Activated T-helper 2 cell treated with anti-CD3 and anti-CD28 coated beads, Interferon-gamma antibody, Interleukin-2, Interleukin-4, amounts not matched to agents 10 μg/mL and 5 μg/mL and 100 μg/mL, durations not matched to agents 14 hours and 24 hours and 36 hours (primary cell): Measurements from ENCODE around the gene TMEM163. TPM values are rescaled to one million over a fixed set of nuclear protein-coding genes. Genes with fewer than 3 reads are reported as not detected.
"Not testable (repeated sequence)": the region's sequence is repeated elsewhere in the genome, so short reads cannot be mapped to it uniquely, and the experiment has no call there.

Source experiments
- DNase-seq: peaks from one replicate; pipeline ENCODE4 v3.0.0; 2021; ENCODE audit warnings: low spot score
- H3K27ac Mint-ChIP-seq: one replicate; pipeline ENCODE4 v1.8.0; 2021; ENCODE audit warnings: mixed read lengths
- H3K27me3 Mint-ChIP-seq: one replicate; pipeline ENCODE4 v1.8.0; 2021; ENCODE audit warnings: low read depth, mixed read lengths
- H3K36me3 Mint-ChIP-seq: one replicate; pipeline ENCODE4 v1.8.0; 2021; ENCODE audit warnings: low read depth, mixed read lengths
- H3K4me1 Mint-ChIP-seq: one replicate; pipeline ENCODE4 v1.8.0; 2021; ENCODE audit warnings: low read depth, mixed read lengths
- H3K4me3 Mint-ChIP-seq: one replicate; pipeline ENCODE4 v1.8.0; 2021; ENCODE audit warnings: low read depth, mild to moderate bottlenecking, moderate library complexity, mixed read lengths
- H3K9me3 Mint-ChIP-seq: one replicate; pipeline ENCODE4 v1.8.0; 2021; ENCODE audit warnings: mixed read lengths
- intact Hi-C: fragments of 100-400 bp; cut with micrococcal nuclease; formaldehyde crosslinking; loops from one replicate; pipeline ENCODE4 v1.15.1; 2023
- total RNA-seq: library from RNA; stranded (reverse); gene quantifications from 2 replicates; pipeline ENCODE4 v1.2.3, GENCODE V29; 2022

The TMEM163 gene
- total RNA-seq, 1 donor from 2014 or later = 0.27 TPM

- DNase-seq = no peak
- no peak overlapping the region for H3K4me3 Mint-ChIP-seq
- no peaks in the 10 kb centered on the region for H3K9me3 Mint-ChIP-seq
- H3K27me3 Mint-ChIP-seq = no peaks in the 10 kb centered on the region
- H3K4me1 Mint-ChIP-seq = no peaks in the 10 kb centered on the region
- intact Hi-C loops = no loop called here
- H3K27ac Mint-ChIP-seq = no peak overlapping the region
- no peaks in the 10 kb centered on the region for H3K36me3 Mint-ChIP-seq
Observed at GRCh38 chr2:134537121-134537520, 181.7 kb downstream of the TMEM163 start.

- Mint-ChIP-seq H3K4me1 (no peaks in the 10 kb centered on the region), H3K27me3 (no peaks in the 10 kb centered on the region), H3K4me3 (no peak overlapping the region), H3K27ac (no peak overlapping the region), H3K36me3 (no peaks in the 10 kb centered on the region), H3K9me3 (no peaks in the 10 kb centered on the region)
- DNase-seq = no peak
- intact Hi-C loops = no loop called here
Observed at GRCh38 chr2:134536296-134536695, 182.5 kb downstream of the TMEM163 start.

DNA sequence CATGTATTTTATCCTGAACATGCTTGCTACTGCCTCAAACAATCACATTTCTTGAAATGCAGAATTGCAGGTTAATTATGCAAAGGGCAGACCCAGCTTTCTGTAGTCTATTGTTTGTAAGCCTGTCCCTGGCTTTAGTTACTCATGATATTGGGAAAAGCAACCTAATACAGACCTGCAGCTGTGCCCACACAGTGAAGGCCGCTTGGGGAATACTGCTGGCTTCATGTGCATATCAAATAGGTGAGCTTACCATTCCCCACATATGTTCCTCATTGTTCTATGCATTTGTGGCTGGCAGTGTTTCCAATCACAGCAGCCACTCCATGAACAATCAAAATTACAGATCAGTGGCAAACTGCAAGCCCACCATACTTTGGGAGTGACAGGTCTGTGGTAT, 186.3 kb downstream of the TMEM163 start:
- H3K9me3 Mint-ChIP-seq = no peaks in the 10 kb centered on the region

DNA sequence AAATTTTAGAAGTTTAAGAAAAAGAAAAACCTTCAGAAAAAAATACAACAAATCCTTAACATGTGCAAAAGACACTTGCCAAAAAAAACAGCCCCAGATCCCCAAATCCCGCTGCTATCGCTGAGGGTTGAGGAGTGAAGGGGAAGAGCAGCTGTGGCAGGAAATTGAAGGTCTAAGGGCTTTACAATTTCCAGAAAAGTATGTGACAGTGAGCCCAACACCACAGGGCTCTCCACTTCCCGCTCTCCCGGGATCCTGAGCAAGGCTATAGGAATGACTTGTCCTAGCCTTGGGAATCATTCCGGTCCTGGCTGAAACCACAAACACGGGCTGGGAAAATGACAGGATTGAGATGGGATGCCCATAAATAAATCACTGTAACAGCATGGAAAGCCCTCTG, 191.4 kb downstream of the TMEM163 start:
- Mint-ChIP-seq H3K4me3 (no peak overlapping the region), H3K9me3 (no peaks in the 10 kb centered on the region), H3K27me3 (peaks cover 3% of the 10 kb centered on the region), H3K36me3 (no peaks in the 10 kb centered on the region), H3K4me1 (no peaks in the 10 kb centered on the region), H3K27ac (no peak overlapping the region)
- intact Hi-C loops = no loop called here
- no peak for DNase-seq

More for the DNA sequence above, 186.3 kb downstream of the TMEM163 start:
- Mint-ChIP-seq H3K27ac (no peak overlapping the region), H3K4me3 (no peak overlapping the region), H3K36me3 (no peaks in the 10 kb centered on the region), H3K27me3 (no peaks in the 10 kb centered on the region), H3K4me1 (no peaks in the 10 kb centered on the region)
- no peak for DNase-seq
- intact Hi-C loops = no loop called here

- no peak overlapping the region for H3K27ac Mint-ChIP-seq
- H3K36me3 Mint-ChIP-seq = no peaks in the 10 kb centered on the region
- H3K4me1 Mint-ChIP-seq = no peaks in the 10 kb centered on the region
- no peaks in the 10 kb centered on the region for H3K9me3 Mint-ChIP-seq
- no peak for DNase-seq
- no peak overlapping the region for H3K4me3 Mint-ChIP-seq
- peaks cover 3% of the 10 kb centered on the region for H3K27me3 Mint-ChIP-seq
- intact Hi-C loops = no loop called here
Observed at GRCh38 chr2:134522496-134523455, 196.0 kb downstream of the TMEM163 start.

GRCh38 chr2:134518101-134518500, 200.7 kb downstream of the TMEM163 start:
- Mint-ChIP-seq H3K9me3 (no peaks in the 10 kb centered on the region), H3K36me3 (no peaks in the 10 kb centered on the region), H3K27me3 (peaks cover 4% of the 10 kb centered on the region), H3K27ac (no peak overlapping the region), H3K4me1 (no peaks in the 10 kb centered on the region), H3K4me3 (no peak overlapping the region)
- intact Hi-C loops = no loop called here
- DNase-seq = no peak

DNA sequence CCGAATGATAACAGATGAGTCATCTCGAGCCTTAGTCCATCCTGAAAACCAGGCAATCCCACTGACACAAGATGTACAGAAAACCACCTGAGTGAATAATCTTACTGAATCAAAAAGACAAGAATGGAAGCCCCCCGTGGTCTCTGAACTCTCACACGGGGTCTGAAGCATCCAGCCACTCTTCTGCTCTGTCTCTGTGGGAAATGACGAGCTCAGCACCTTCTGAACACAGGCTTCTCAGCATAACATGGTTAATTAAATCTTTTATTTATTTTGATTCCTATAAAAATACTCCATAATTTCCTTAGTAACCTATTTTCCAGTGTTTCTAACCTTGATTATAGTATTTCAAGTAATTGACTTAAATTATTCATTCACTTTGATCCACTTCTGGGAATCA, 203.7 kb downstream of the TMEM163 start:
- Mint-ChIP-seq H3K36me3 (no peaks in the 10 kb centered on the region), H3K27ac (no peak overlapping the region), H3K27me3 (peaks cover 2% of the 10 kb centered on the region), H3K4me1 (no peaks in the 10 kb centered on the region), H3K9me3 (no peaks in the 10 kb centered on the region), H3K4me3 (no peak overlapping the region)
- intact Hi-C loops = no loop called here
- no peak for DNase-seq

DNA sequence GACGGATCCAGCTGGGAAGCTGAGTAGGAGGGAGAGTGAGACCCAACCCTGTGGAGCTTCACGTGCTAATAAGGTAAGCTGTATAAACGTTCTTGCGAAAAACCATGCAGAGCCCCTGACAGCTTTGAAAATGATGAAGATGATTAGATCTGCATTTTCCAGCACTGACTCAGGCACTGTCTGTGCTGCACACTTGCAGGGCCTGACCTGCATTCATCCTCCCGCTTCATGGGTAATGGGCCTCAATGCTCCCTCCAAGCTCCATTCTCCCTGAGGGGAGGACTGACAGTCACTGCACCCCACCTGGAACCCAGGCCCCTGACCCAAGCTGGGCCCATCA, 205.4 kb downstream of the TMEM163 start:
- Mint-ChIP-seq H3K4me3 (no peak overlapping the region), H3K36me3 (no peaks in the 10 kb centered on the region), H3K4me1 (no peaks in the 10 kb centered on the region), H3K27ac (no peak overlapping the region), H3K9me3 (no peaks in the 10 kb centered on the region), H3K27me3 (peaks cover 2% of the 10 kb centered on the region)
- DNase-seq = no peak
- intact Hi-C loops = no loop called here

DNA sequence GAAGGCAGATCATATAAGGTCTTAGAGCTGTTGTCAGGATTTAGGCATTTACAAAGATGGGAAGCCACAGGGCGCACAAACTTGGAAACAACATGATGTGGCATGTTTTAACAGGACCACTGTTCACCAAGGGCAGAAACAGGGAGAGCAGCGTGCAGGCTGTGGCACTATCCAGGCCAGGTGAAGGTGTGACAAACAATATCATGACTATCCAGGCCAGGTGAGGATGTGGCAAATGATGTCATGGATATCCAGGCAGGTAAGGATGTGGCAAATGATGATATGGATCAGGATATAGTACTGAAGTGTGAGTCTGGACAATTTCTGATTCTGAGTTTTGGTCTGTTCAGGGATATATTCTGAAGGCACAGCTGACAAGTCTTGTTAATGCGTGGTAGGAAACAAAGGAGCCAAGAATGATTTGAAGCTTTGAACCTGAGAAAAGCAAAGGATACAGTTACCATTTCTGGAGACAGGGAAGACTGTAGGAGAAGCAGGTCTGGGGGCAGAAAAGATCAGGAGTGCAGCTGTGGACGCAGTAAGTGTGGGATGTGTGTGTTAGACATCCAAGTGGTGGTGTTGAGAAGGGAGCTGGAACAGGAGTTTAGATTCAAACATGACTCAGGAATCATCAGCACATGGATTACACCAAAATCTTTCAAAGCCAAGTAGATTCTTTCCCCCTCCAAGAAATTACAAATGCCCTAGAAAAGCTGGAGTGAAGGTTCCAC, 205.9 kb downstream of the TMEM163 start:
- H3K9me3 Mint-ChIP-seq = no peaks in the 10 kb centered on the region
- peaks cover 2% of the 10 kb centered on the region for H3K27me3 Mint-ChIP-seq
- no peak overlapping the region for H3K4me3 Mint-ChIP-seq
- no peaks in the 10 kb centered on the region for H3K36me3 Mint-ChIP-seq
- no peak for DNase-seq
- H3K27ac Mint-ChIP-seq = no peak overlapping the region
- H3K4me1 Mint-ChIP-seq = no peaks in the 10 kb centered on the region
- intact Hi-C loops = no loop called here

- intact Hi-C loops = no loop called here
- Mint-ChIP-seq H3K4me3 (no peak overlapping the region), H3K9me3 (no peaks in the 10 kb centered on the region), H3K27me3 (no peaks in the 10 kb centered on the region), H3K4me1 (no peaks in the 10 kb centered on the region), H3K27ac (no peak overlapping the region), H3K36me3 (no peaks in the 10 kb centered on the region)
- DNase-seq = no peak
Observed at GRCh38 chr2:134508391-134508790, 210.4 kb downstream of the TMEM163 start.

DNA sequence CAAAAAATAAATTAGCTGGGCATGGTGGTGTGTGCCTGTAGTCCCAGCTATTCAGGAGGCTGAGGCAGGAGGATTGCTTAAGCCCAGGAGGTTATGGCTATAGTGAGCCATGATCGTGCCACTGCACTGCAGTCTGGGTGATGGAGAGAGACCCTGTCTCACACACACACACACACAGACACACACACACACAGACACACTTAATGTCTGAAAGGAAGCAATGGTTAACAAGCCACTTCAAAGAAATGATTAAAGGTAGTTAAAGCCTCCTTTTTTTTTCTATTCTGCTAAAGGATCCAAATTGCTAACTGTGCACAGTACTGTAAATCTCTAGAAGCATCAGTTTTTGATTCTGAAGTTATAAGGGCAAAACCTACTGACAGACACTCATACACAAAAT, 211.1 kb downstream of the TMEM163 start:
- intact Hi-C loops = no loop called here
- no peaks in the 10 kb centered on the region for H3K9me3 Mint-ChIP-seq
- H3K27me3 Mint-ChIP-seq = no peaks in the 10 kb centered on the region
- H3K4me3 Mint-ChIP-seq = no peak overlapping the region
- no peaks in the 10 kb centered on the region for H3K4me1 Mint-ChIP-seq
- DNase-seq = no peak
- H3K27ac Mint-ChIP-seq = no peak overlapping the region
- H3K36me3 Mint-ChIP-seq = no peaks in the 10 kb centered on the region

- H3K36me3 Mint-ChIP-seq, H3K4me3 Mint-ChIP-seq, H3K4me1 Mint-ChIP-seq, H3K27ac Mint-ChIP-seq, DNase-seq, H3K27me3 Mint-ChIP-seq, H3K9me3 Mint-ChIP-seq, intact Hi-C loops: not testable (repeated sequence)
Observed at GRCh38 chr2:134507159-134507558, 211.6 kb downstream of the TMEM163 start.

- Mint-ChIP-seq H3K4me3 (no peak overlapping the region), H3K27me3 (peaks cover 2% of the 10 kb centered on the region), H3K4me1 (no peaks in the 10 kb centered on the region), H3K27ac (no peak overlapping the region), H3K36me3 (no peaks in the 10 kb centered on the region), H3K9me3 (no peaks in the 10 kb centered on the region)
- no peak for DNase-seq
- intact Hi-C loops = no loop called here
Observed at GRCh38 chr2:134505446-134505845, 213.4 kb downstream of the TMEM163 start.
